Ureter (tissue), 1 donor: ENCODE results near the gene TBC1D3G. TPM values are rescaled to one million over a fixed set of nuclear protein-coding genes. Genes with fewer than 3 reads are reported as not detected.
"Not testable (repeated sequence)": the region's sequence is repeated elsewhere in the genome, so short reads cannot be mapped to it uniquely, and the experiment has no call there.

ENCODE experiments used
- DNase-seq: peaks from one replicate; pipeline ENCODE4 v3.0.0-alpha.2; 2020; ENCODE audit warnings: low spot score
- total RNA-seq: library from RNA; stranded (reverse); gene quantifications from one replicate; pipeline ENCODE4 v1.2.4, GENCODE V29; 2023
- donor health status: DM: yes; HTN: yes; CAD: no.

The TBC1D3G gene
- total RNA-seq = not detected

- not testable (repeated sequence) for DNase-seq
Observed at GRCh38 chr17:36323584-36323983, at the start of gene TBC1D3G. TBC1D3G (plus strand) TSS chr17:36323884; CDS start chr17:36325412, 1,528 bp downstream.

GRCh38 chr17:36283256-36283655, 40.4 kb upstream of the TBC1D3G start:
- not testable (repeated sequence) for DNase-seq

- DNase-seq = not testable (repeated sequence)
Observed at GRCh38 chr17:36284219-36284618, 39.5 kb upstream of the TBC1D3G start.

- DNase-seq = not testable (repeated sequence)
Observed at GRCh38 chr17:36289965-36290612, 33.6 kb upstream of the TBC1D3G start.

- DNase-seq = not testable (repeated sequence)
Observed at GRCh38 chr17:36295161-36295560, 28.5 kb upstream of the TBC1D3G start.

GRCh38 chr17:36315736-36316135, 7.9 kb upstream of the TBC1D3G start:
- not testable (repeated sequence) for DNase-seq

GRCh38 chr17:36362496-36362895, 38.8 kb downstream of the TBC1D3G start:
- not testable (repeated sequence) for DNase-seq

GRCh38 chr17:36375938-36376337, 52.3 kb downstream of the TBC1D3G start:
- DNase-seq = peak; percentile 4

Other genes with a start within 250 kb of the TBC1D3G start
- gene CCL3, start 233.7 kb upstream of the TBC1D3G start, total RNA-seq = 0.78 TPM
- gene CCL4, start 220.1 kb upstream of the TBC1D3G start, total RNA-seq = 6.1 TPM
- gene TBC1D3B, start 147.2 kb upstream of the TBC1D3G start, total RNA-seq = 13.6 TPM
- gene CCL3L1, start 127.1 kb upstream of the TBC1D3G start, total RNA-seq = not detected
- 0.81 TPM for gene CCL4L2, start 112.8 kb upstream of the TBC1D3G start, total RNA-seq
- gene TBC1D3I, start 59.3 kb upstream of the TBC1D3G start, total RNA-seq = 2.1 TPM
- not detected for gene TBC1D3H, start 64.6 kb downstream of the TBC1D3G start, total RNA-seq
- 28.7 TPM for gene ZNHIT3, start 162.8 kb downstream of the TBC1D3G start, total RNA-seq
- gene MYO19, start 211.0 kb downstream of the TBC1D3G start, total RNA-seq = 93.7 TPM
- gene PIGW, start 211.1 kb downstream of the TBC1D3G start, total RNA-seq = 17.2 TPM
- 109 TPM for gene GGNBP2, start 221.0 kb downstream of the TBC1D3G start, total RNA-seq